ENCODE results near the gene CLSTN2. TPM values are rescaled to one million over a fixed set of nuclear protein-coding genes. Genes with fewer than 3 reads are reported as not detected.

CLSTN2 gene
- total and polyA plus RNA-seq, 2 of the 4 experiments (the other 2 are of a cell fraction), result under 0.01 to 0.07 TPM

GRCh38 chr3:140459462-140459861 is 524.5 kb downstream of the CLSTN2 start:
- no peak overlapping the region for H3K4ac ChIP-seq (ENCODE audit: low read depth, low read length)
- no peak overlapping the region for H4K91ac ChIP-seq (ENCODE audit: insufficient read depth, low read depth, low read length)
- H3K27ac ChIP-seq (ENCODE audit: insufficient read depth, low read length), result no peak overlapping the region
- no peak overlapping the region for H2BK120ac ChIP-seq (ENCODE audit: low read depth, low read length)
- BruUV-seq (replicated peaks), result no TSS peak
- dilution Hi-C loops (cut with HindIII; ENCODE audit: low sequenced_read_pairs, unreplicated experiment) (no loop called here), in situ Hi-C loops (cut with MboI; ENCODE audit: low sequenced_read_pairs) (no loop called here), intact Hi-C loops (cut with micrococcal nuclease) (no loop called here)
- no peak overlapping the region for H3K14ac ChIP-seq (replicated peaks; ENCODE audit: low read depth, low read length)
- no peak overlapping the region for H4K5ac ChIP-seq (ENCODE audit: low read depth, low read length)
- H3K79me1 ChIP-seq (ENCODE audit: low read depth in 1 of 2, low read length in 2 of 2), result no peaks in the 10 kb centered on the region
- peak overlapping the region; percentile 66 for H2AFZ ChIP-seq (replicated peaks; ENCODE audit: low read length, poor library complexity)
- no peaks in the 10 kb centered on the region for H3K4me1 ChIP-seq (ENCODE audit: control insufficient read depth, insufficient read depth, low read length)
- H3K9ac ChIP-seq (ENCODE audit: low read depth, low read length), result no peak overlapping the region
- no peak overlapping the region for H2BK15ac ChIP-seq (ENCODE audit: low read depth, low read length)
- peaks cover 2% of the 10 kb centered on the region; the same call in 1 of the 2 replicates for H3K9me3 ChIP-seq (ENCODE audit: control insufficient read depth, insufficient read depth, low read length)
- CTCF ChIA-PET, result no interaction called here
- H4K20me1 ChIP-seq (ENCODE audit: insufficient read depth, low read length), result no peaks in the 10 kb centered on the region
- H4K8ac ChIP-seq (ENCODE audit: low read depth in 2 of 2, low read length in 2 of 2), result no peak overlapping the region
- WGBS, 2 experiments (ENCODE audit: extremely low coverage in 2 of 2, insufficient read length in 1 of 2), result no CpG with 5 or more reads among the region's 8 CpGs
- H3K4me2 ChIP-seq (ENCODE audit: low read depth, low read length), result no peak overlapping the region
- POLR2A ChIA-PET (ENCODE audit: unreplicated experiment), result no interaction called here
- no peaks in the 10 kb centered on the region for H3K9me1 ChIP-seq (ENCODE audit: insufficient read depth, low read length)
- no peak overlapping the region for H3K18ac ChIP-seq (ENCODE audit: low read depth, low read length)
- H3K23ac ChIP-seq (ENCODE audit: low read depth, low read length), result no peak overlapping the region
- no peak overlapping the region for H2AK9ac ChIP-seq (replicated peaks; ENCODE audit: low read depth, low read length, poor library complexity)
- no peak for ATAC-seq (ENCODE audit: low read depth)
- H3K36me3 ChIP-seq (ENCODE audit: control insufficient read depth, insufficient read depth, low read length), result no peaks in the 10 kb centered on the region
- no peak overlapping the region for H2BK5ac ChIP-seq (ENCODE audit: low read depth, low read length, poor library complexity, severe bottlenecking)
- H3K27me3 ChIP-seq (ENCODE audit: control insufficient read depth, insufficient read depth, low read length), result no peaks in the 10 kb centered on the region
- no peak overlapping the region for H2AK5ac ChIP-seq (ENCODE audit: low read depth, low read length)
- no peak overlapping the region for H3K56ac ChIP-seq (ENCODE audit: extremely low read depth, insufficient read depth, low read length)
- TF ChIP-seq CHD1 (IDR thresholded peaks at IDR 0.05; ENCODE audit: low read depth, low read length) (no peak), BHLHE40 (IDR thresholded peaks at IDR 0.05; ENCODE audit: low read depth, low read length) (no peak), RAD21 (IDR thresholded peaks at IDR 0.05; ENCODE audit: low read length) (no peak), MAZ (IDR thresholded peaks at IDR 0.05; ENCODE audit: borderline replicate concordance, low read depth, low read length) (no peak), CEBPB (IDR thresholded peaks at IDR 0.05; ENCODE audit: low read depth, low read length) (no peak), RFX5 (IDR thresholded peaks at IDR 0.05; ENCODE audit: low read depth, low read length) (no peak), CTCF (conservative IDR thresholded peaks at IDR 0.05; ENCODE audit: low read depth, low read length) (no peak), FOS (IDR thresholded peaks at IDR 0.05; ENCODE audit: low read depth, low read length) (no peak), SMC3 (IDR thresholded peaks at IDR 0.05; ENCODE audit: low read depth, low read length) (no peak), MAFK (IDR thresholded peaks at IDR 0.05; ENCODE audit: low read depth, low read length) (no peak), USF2 (IDR thresholded peaks at IDR 0.05; ENCODE audit: low read depth, low read length) (no peak), NFE2L2 (IDR thresholded peaks at IDR 0.05; ENCODE audit: low read depth, low read length) (no peak), POLR2A (IDR thresholded peaks at IDR 0.05; ENCODE audit: low read depth, low read length) (no peak), RCOR1 (IDR thresholded peaks at IDR 0.05; ENCODE audit: insufficient replicate concordance, low read length) (no peak), MXI1 (IDR thresholded peaks at IDR 0.05; ENCODE audit: borderline replicate concordance, low read depth, low read length) (no peak), ELK1 (IDR thresholded peaks at IDR 0.05; ENCODE audit: borderline replicate concordance, low read depth, low read length) (no peak)
- DNase-seq, result no peak
- H3K4me3 ChIP-seq (ENCODE audit: insufficient read depth, low read depth, low read length), result no peak overlapping the region
- no peak overlapping the region for H2BK20ac ChIP-seq (ENCODE audit: low read depth, low read length)

All from IMR-90 (cell line).